H1 (cell line): Measurements from ENCODE around the gene UGT1A3. TPM values are rescaled to one million over a fixed set of nuclear protein-coding genes. Genes with fewer than 3 reads are reported as not detected.
"Not testable (repeated sequence)": the region's sequence is repeated elsewhere in the genome, so short reads cannot be mapped to it uniquely, and the experiment has no call there.

Experiments
- CTCF ChIA-PET: fragments of 300-600 bp; sonication (Branson Sonifier 250); formaldehyde crosslinking; loops from one replicate; lab custom pipeline; 2021; ENCODE audit not compliant: partially characterized antibody; lab: Charles Lee
- POLR2A ChIA-PET: fragments of 300-600 bp; sonication (Branson Sonifier 250); formaldehyde crosslinking; loops from one replicate; lab custom pipeline; 2021; ENCODE audit warnings: inconsistent platforms; ENCODE audit not compliant: partially characterized antibody; lab: Charles Lee
- DNase-seq, 2 experiments: peaks; one replicate each; pipeline versions ENCODE4 v3.0.0 to v3.0.0-alpha.2; 2010 to 2022; ENCODE audit warnings: low spot score in 2 of 2, low read depth in 1 of 2, mixed read lengths in 1 of 2
- FAIRE-seq: peaks from 2 replicates; lab custom pipeline; 2011; peaks lifted over from hg19 to GRCh38; lab: Jason Lieb, UNC
- H2AFZ ChIP-seq: 2 replicates; pipeline ENCODE4 v1.8.1; 2012; ENCODE audit warnings: low read length, inconsistent platforms
- H2AK5ac ChIP-seq: 2 replicates; pipeline ENCODE4 v1.6.1; 2013; ENCODE audit warnings: low read depth, low read length
- H2BK120ac ChIP-seq: replicated peaks from 2 replicates; pipeline ENCODE3; 2013; ENCODE audit warnings: low read depth, low read length, inconsistent platforms
- H2BK12ac ChIP-seq: 2 replicates; pipeline ENCODE4 v1.6.1; 2013; ENCODE audit warnings: low read depth, low read length
- H2BK15ac ChIP-seq: 2 replicates; pipeline ENCODE4 v1.6.1; 2013; ENCODE audit warnings: low read length
- H2BK20ac ChIP-seq: 2 replicates; pipeline ENCODE4 v1.6.1; 2013; ENCODE audit warnings: low read length
- H2BK5ac ChIP-seq: 2 replicates; pipeline ENCODE4 v1.6.1; 2013; ENCODE audit warnings: low read depth, low read length
- H3K14ac ChIP-seq: 2 replicates; pipeline ENCODE4 v1.6.1; 2013; ENCODE audit warnings: inconsistent platforms; ENCODE audit not compliant: insufficient read length
- H3K18ac ChIP-seq: 2 replicates; pipeline ENCODE4 v1.6.1; 2013; ENCODE audit warnings: low read length; ENCODE audit errors: extremely low read depth
- H3K23ac ChIP-seq: 2 replicates; pipeline ENCODE4 v1.6.1; 2013; ENCODE audit warnings: inconsistent platforms; ENCODE audit not compliant: insufficient read length
- H3K23me2 ChIP-seq: 2 replicates; pipeline ENCODE4 v1.6.1; 2013; ENCODE audit warnings: low read depth, low read length
- H3K27ac ChIP-seq: 2 replicates; pipeline ENCODE4 v1.6.1; 2011; ENCODE audit warnings: low read depth, low read length, inconsistent platforms
- H3K27me3 ChIP-seq, 4 experiments: replicated peaks in 1 of 4; 1 replicate in 1 of 4; 2 replicates in 3 of 4; pipeline versions ENCODE4 v1.6.1 to v1.8.1; 2011 to 2013; ENCODE audit warnings: low read length in 3 of 4, mild to moderate bottlenecking in 3 of 4, inconsistent platforms in 2 of 4, mixed read lengths in 2 of 4, moderate library complexity in 1 of 4; ENCODE audit not compliant: control insufficient read depth in 3 of 4, insufficient read depth in 3 of 4; ENCODE audit errors: extremely low read depth in 1 of 4
- H3K36me3 ChIP-seq, 4 experiments: 2 replicates each; pipeline versions ENCODE4 v1.6.1 to v1.8.1; 2011 to 2013; ENCODE audit warnings: mild to moderate bottlenecking in 4 of 4, low read length in 3 of 4, moderate library complexity in 2 of 4, control low read depth in 1 of 4, inconsistent platforms in 1 of 4; ENCODE audit not compliant: insufficient read depth in 4 of 4, control insufficient read depth in 2 of 4
- H3K4ac ChIP-seq: replicated peaks from 2 replicates; pipeline ENCODE3; 2013; ENCODE audit warnings: low read length, low read depth, mixed read lengths, inconsistent platforms; ENCODE audit not compliant: insufficient read length
- H3K4me1 ChIP-seq, 4 experiments: replicated peaks in 1 of 4; 1 replicate in 1 of 4; 2 replicates in 3 of 4; pipeline versions ENCODE4 v1.6.1 to v1.8.1; 2011 to 2013; ENCODE audit warnings: low read length in 3 of 4, inconsistent platforms in 2 of 4, mixed read lengths in 1 of 4; ENCODE audit not compliant: insufficient read depth in 4 of 4, control insufficient read depth in 3 of 4
- H3K4me2 ChIP-seq, 2 experiments: 2 replicates each; pipeline versions ENCODE4 v1.6.1 to v1.8.1; 2011 to 2013; ENCODE audit warnings: low read depth in 2 of 2, low read length in 2 of 2, control low read depth in 1 of 2, inconsistent platforms in 1 of 2, mild to moderate bottlenecking in 1 of 2; ENCODE audit not compliant: insufficient read depth in 1 of 2
- H3K4me3 ChIP-seq, 4 experiments: fragments of 200-600, 300-600 bp in 1 of 4; sonication (generic), shearing (Covaris generic), sonication (Bioruptor Twin) in 1 of 4; 2 replicates each; pipeline versions ENCODE4 v1.5.1 to v1.8.1; 2011 to 2016; ENCODE audit warnings: low read length in 4 of 4, low read depth in 3 of 4, control low read depth in 2 of 4, inconsistent platforms in 2 of 4, mild to moderate bottlenecking in 2 of 4, mixed read lengths in 1 of 4, moderate library complexity in 1 of 4; ENCODE audit not compliant: insufficient read depth in 2 of 4; ENCODE audit errors: extremely low read depth in 1 of 4
- H3K56ac ChIP-seq: replicated peaks from 2 replicates; pipeline ENCODE3; 2013; ENCODE audit warnings: low read depth, mild to moderate bottlenecking, mixed read lengths, low read length, inconsistent platforms; ENCODE audit not compliant: insufficient read length
- H3K79me1 ChIP-seq: 2 replicates; pipeline ENCODE4 v1.6.1; 2013; ENCODE audit warnings: low read depth, low read length, control low read depth
- H3K79me2 ChIP-seq, 2 experiments: 2 replicates each; pipeline versions ENCODE4 v1.6.1 to v1.8.1; 2012 to 2013; ENCODE audit warnings: low read length in 2 of 2, mild to moderate bottlenecking in 2 of 2, inconsistent platforms in 1 of 2; ENCODE audit not compliant: insufficient read depth in 2 of 2, control insufficient read depth in 1 of 2
- H3K9ac ChIP-seq, 4 experiments: replicated peaks in 1 of 4; 1 replicate in 1 of 4; 2 replicates in 3 of 4; pipeline versions ENCODE4 v1.6.1 to v1.8.1; 2011 to 2013; ENCODE audit warnings: low read depth in 3 of 4, low read length in 3 of 4, control low read depth in 2 of 4, mild to moderate bottlenecking in 2 of 4, moderate library complexity in 2 of 4, inconsistent platforms in 1 of 4; ENCODE audit errors: extremely low read depth in 1 of 4
- H3K9me3 ChIP-seq, 2 experiments: 2 replicates each; pipeline versions ENCODE4 v1.6.1 to v1.8.1; 2012 to 2013; ENCODE audit warnings: mild to moderate bottlenecking in 2 of 2, moderate library complexity in 2 of 2, control low read depth in 1 of 2, inconsistent platforms in 1 of 2, low read depth in 1 of 2, low read length in 1 of 2, mixed read lengths in 1 of 2; ENCODE audit not compliant: insufficient read depth in 2 of 2
- H4K20me1 ChIP-seq, 2 experiments: replicated peaks in 1 of 2; 2 replicates each; pipeline versions ENCODE3 to v1.8.1; 2011 to 2013; ENCODE audit warnings: inconsistent platforms in 2 of 2, low read length in 2 of 2, mild to moderate bottlenecking in 1 of 2; ENCODE audit not compliant: insufficient read depth in 2 of 2, control insufficient read depth in 1 of 2
- H4K5ac ChIP-seq: 2 replicates; pipeline ENCODE4 v1.6.1; 2013; ENCODE audit warnings: low read length, low read depth, mixed read lengths, inconsistent platforms; ENCODE audit not compliant: insufficient read length
- H4K8ac ChIP-seq: 2 replicates; pipeline ENCODE4 v1.8.0; 2013; ENCODE audit warnings: mild to moderate bottlenecking, moderate library complexity, low read length, inconsistent platforms; ENCODE audit not compliant: insufficient read depth; ENCODE audit errors: extremely low read depth
- H4K91ac ChIP-seq: replicated peaks from 2 replicates; pipeline ENCODE3; 2013; ENCODE audit warnings: low read length, mixed read lengths, inconsistent platforms; ENCODE audit not compliant: insufficient read length
- WGBS, 2 experiments: shearing (Covaris generic) in 1 of 2; methylation state at CpG; one replicate each; pipeline versions ENCODE4 v1.1.6 to v1.1.7; 2013 to 2015; ENCODE audit warnings: low lambda C conversion rate in 2 of 2, mixed read lengths in 2 of 2, inconsistent platforms in 1 of 2, low coverage in 1 of 2, missing lambda C conversion rate in 1 of 2; ENCODE audit not compliant: insufficient replicate concordance in 2 of 2, insufficient coverage in 1 of 2, insufficient read length in 1 of 2; ENCODE audit errors: extremely low coverage in 1 of 2, missing lambda C conversion rate in 1 of 2; 5-methylcytosine and 5-hydroxymethylcytosine counted together
- polyA plus RNA-seq, 7 experiments: library from polyadenylated mRNA; depleted of rRNA in 3 of 7; stranded (reverse) in 5 of 7; unstranded in 2 of 7; fragments of >200 nt in 5 of 7; fragments of 200-250 nt in 2 of 7; gene quantifications; 1 replicate in 5 of 7; 2 replicates in 1 of 7; 4 replicates in 1 of 7; pipeline versions ENCODE4 v1.2.1 to v1.2.3, GENCODE V29; 2011 to 2013; ENCODE audit warnings: missing spikeins in 2 of 7, mixed read lengths in 2 of 7
- total RNA-seq: library from RNA; stranded (reverse); fragmentation: NEBNext Ultra II Directional; extraction: Animal tissue kit (Norgen Biotek cat#: 25700); gene quantifications from 2 replicates; pipeline ENCODE4 v1.2.1, GENCODE V29; 2021

UGT1A3 gene
- total and polyA plus RNA-seq, 2 of the 8 experiments (the other 6 are each of a cell fraction or from before 2014, with no cell fraction given): not detected

- CTCF ChIA-PET: interaction anchor here (1.3 kb wide), 1 partner anchor 9 kb away, joined by 4 read pairs; the partner anchor contains the start of gene UGT1A1
- H3K27ac ChIP-seq, H3K4me2 ChIP-seq, H2BK12ac ChIP-seq, H2BK15ac ChIP-seq, H2BK5ac ChIP-seq, H2BK120ac ChIP-seq, H2AFZ ChIP-seq, H3K4me3 ChIP-seq, H3K9ac ChIP-seq, H3K23me2 ChIP-seq, H3K23ac ChIP-seq, H3K4ac ChIP-seq, H2AK5ac ChIP-seq, H2BK20ac ChIP-seq, H4K91ac ChIP-seq, H3K4me1 ChIP-seq, H4K5ac ChIP-seq, H4K8ac ChIP-seq, H3K14ac ChIP-seq, H4K20me1 ChIP-seq, POLR2A ChIA-PET, H3K79me1 ChIP-seq, H3K18ac ChIP-seq, H3K79me2 ChIP-seq, H3K27me3 ChIP-seq, H3K56ac ChIP-seq, DNase-seq, FAIRE-seq, H3K36me3 ChIP-seq: not testable (repeated sequence)
- 78% methylated on average over 2 of the region's 2 CpGs; no CpG with 5 or more reads in 1 of the 2 experiments for WGBS, 2 experiments
- H3K9me3 ChIP-seq: peaks cover 21 to 33% of the 10 kb centered on the region in 2 experiments
These were observed 22.6 kb downstream of the UGT1A3 start for GRCh38 chr2:233751212-233752009.
